ENCODE measurements around the gene IKZF5.

The IKZF5 gene

DNA sequence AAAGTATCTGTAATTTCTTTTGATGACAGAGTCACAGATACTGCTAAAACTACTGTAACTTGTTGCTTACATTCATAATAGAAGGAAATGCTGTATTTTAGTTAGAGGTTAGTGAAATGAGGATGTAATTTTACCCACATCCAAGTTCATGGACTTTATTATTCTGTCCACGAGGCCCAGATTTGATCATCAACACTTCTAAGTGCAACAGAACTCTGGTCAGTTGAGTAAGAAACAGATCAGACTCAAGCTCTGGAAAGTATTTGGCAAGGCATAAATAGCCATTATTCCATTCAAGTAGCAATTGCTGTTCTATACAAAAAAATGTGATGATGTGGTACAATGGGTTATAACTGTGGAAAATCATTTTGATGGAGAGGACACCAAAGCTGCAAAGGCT is 22.5 kb upstream of the IKZF5 start:
- Histone ChIP-seq H3K4me3 (ENCODE audit: low read depth in 1 of 2, low read length in 1 of 2) (no peak overlapping the region), H3K27ac (no peak overlapping the region), H3K36me3 (no peaks in the 10 kb centered on the region), H3K4me1 (ENCODE audit: control insufficient read depth in 1 of 2, insufficient read depth in 1 of 2, low read depth in 1 of 2, low read length in 1 of 2) (no peaks in the 10 kb centered on the region), H3K9me3 (no peaks in the 10 kb centered on the region), H3K27me3 (no peaks in the 10 kb centered on the region)
- TF ChIP-seq, protein P1, sequence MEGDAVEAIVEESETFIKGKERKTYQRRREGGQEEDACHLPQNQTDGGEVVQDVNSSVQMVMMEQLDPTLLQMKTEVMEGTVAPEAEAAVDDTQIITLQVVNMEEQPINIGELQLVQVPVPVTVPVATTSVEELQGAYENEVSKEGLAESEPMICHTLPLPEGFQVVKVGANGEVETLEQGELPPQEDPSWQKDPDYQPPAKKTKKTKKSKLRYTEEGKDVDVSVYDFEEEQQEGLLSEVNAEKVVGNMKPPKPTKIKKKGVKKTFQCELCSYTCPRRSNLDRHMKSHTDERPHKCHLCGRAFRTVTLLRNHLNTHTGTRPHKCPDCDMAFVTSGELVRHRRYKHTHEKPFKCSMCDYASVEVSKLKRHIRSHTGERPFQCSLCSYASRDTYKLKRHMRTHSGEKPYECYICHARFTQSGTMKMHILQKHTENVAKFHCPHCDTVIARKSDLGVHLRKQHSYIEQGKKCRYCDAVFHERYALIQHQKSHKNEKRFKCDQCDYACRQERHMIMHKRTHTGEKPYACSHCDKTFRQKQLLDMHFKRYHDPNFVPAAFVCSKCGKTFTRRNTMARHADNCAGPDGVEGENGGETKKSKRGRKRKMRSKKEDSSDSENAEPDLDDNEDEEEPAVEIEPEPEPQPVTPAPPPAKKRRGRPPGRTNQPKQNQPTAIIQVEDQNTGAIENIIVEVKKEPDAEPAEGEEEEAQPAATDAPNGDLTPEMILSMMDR (IDR thresholded peaks at IDR 0.05): no peak

DNA sequence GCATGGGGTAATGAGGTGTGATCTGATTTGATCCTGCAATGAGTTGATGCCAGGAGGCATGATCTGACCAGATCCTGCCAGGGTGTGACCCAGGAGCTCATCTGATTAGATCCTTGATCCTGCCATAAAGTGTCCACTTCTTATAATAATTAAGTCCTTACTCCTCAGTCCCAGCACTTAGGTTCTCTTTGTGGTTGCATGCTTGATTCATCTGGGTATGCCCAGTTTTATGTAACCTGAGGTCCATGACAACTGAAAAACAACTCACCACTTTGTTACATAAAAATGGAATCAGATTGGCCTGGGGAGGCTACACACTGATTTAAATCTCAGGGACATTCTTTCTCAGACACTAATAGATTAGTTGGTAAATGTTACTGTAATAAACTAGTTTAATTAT is 19.3 kb upstream of the IKZF5 start:
- H3K27me3 ChIP-seq: no peaks in the 10 kb centered on the region
- H3K27ac ChIP-seq: no peak overlapping the region
- no peaks in the 10 kb centered on the region for H3K9me3 ChIP-seq
- TF ChIP-seq, protein P1 (IDR thresholded peaks at IDR 0.05): no peak
- H3K4me3 ChIP-seq (ENCODE audit: low read depth in 1 of 2, low read length in 1 of 2): no peak overlapping the region
- no peaks in the 10 kb centered on the region for H3K36me3 ChIP-seq
- H3K4me1 ChIP-seq (ENCODE audit: control insufficient read depth in 1 of 2, insufficient read depth in 1 of 2, low read depth in 1 of 2, low read length in 1 of 2): no peaks in the 10 kb centered on the region

DNA sequence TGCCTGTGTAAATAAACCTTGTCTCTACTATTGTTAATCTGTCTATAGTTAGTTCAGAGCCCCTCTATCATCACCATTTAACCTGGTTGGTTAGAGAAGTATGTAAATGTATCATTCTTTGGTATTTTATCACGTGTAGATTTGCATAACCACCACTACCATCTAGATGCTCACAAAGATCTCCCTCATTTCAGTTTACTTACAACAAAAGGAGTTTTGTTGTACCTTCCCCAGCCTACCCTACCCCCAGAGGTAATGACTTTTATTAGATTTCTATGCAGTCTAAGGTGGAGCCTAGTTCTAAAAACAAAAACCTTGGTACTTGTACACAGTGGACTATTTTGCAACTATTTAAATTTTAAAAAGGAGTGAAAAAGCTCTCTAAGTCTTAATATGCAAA is 17.7 kb upstream of the IKZF5 start:
- no peak overlapping the region for H3K27ac ChIP-seq

DNA sequence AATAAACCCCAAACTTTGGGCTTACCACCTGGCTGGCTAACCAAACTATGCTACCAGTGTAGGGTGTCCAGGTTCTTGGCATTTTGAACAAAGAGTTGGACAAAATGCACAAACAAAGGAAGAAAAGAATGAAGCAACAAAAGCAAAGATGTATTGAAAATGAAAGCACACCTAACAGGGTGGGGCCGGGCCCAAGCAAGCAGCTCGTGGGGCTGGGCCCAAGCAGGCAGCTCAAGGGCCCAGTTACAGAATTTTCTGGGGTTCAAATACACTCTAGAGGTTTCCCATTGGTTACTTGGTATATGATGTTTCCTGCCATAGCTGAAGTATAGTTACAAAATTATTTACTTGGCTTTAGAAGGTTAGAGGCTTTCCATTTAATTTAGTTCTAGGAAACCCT is 15.9 kb upstream of the IKZF5 start:
- Histone ChIP-seq H3K36me3 (no peaks in the 10 kb centered on the region), H3K4me1 (ENCODE audit: control insufficient read depth in 1 of 2, insufficient read depth in 1 of 2, low read depth in 1 of 2, low read length in 1 of 2) (no peaks in the 10 kb centered on the region), H3K27ac (no peak overlapping the region), H3K27me3 (no peaks in the 10 kb centered on the region), H3K9me3 (no peaks in the 10 kb centered on the region), H3K4me3 (ENCODE audit: low read depth in 1 of 2, low read length in 1 of 2) (no peak overlapping the region)
- TF ChIP-seq, protein P1 (IDR thresholded peaks at IDR 0.05): no peak

More for the DNA sequence above, 17.7 kb upstream of the IKZF5 start:
- Histone ChIP-seq H3K4me3 (ENCODE audit: low read depth in 1 of 2, low read length in 1 of 2) (no peak overlapping the region), H3K27me3 (no peaks in the 10 kb centered on the region), H3K4me1 (ENCODE audit: control insufficient read depth in 1 of 2, insufficient read depth in 1 of 2, low read depth in 1 of 2, low read length in 1 of 2) (no peaks in the 10 kb centered on the region), H3K9me3 (no peaks in the 10 kb centered on the region), H3K36me3 (no peaks in the 10 kb centered on the region)
- TF ChIP-seq, protein P1 (IDR thresholded peaks at IDR 0.05): no peak

DNA sequence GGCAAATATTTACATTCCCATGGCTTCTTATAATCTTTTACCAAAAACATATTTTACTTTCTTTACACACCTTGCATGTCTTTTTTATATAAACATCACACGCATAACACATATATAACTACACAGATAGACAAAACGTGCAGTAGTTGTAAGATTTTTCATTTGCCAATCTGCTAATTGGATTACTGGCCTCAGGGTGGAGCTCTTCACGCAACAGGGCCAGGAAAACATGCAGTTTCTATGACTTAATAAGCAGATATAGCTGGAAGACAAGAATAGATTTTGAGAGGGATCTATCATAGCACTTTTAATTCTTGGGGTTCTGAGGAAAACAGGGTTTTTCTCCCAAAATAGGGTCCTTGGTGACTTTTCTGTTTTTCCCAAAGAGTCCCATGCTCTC is 12.9 kb upstream of the IKZF5 start:
- Histone ChIP-seq H3K27ac (no peak overlapping the region), H3K4me1 (ENCODE audit: control insufficient read depth in 1 of 2, insufficient read depth in 1 of 2, low read depth in 1 of 2, low read length in 1 of 2) (no peaks in the 10 kb centered on the region), H3K4me3 (ENCODE audit: low read depth in 1 of 2, low read length in 1 of 2) (no peak overlapping the region), H3K36me3 (no peaks in the 10 kb centered on the region), H3K9me3 (no peaks in the 10 kb centered on the region), H3K27me3 (no peaks in the 10 kb centered on the region)
- TF ChIP-seq, protein P1 (IDR thresholded peaks at IDR 0.05): no peak
